CD4-positive, alpha-beta T cell (primary cell): ENCODE results near the gene COX11. TPM values are rescaled to one million over a fixed set of nuclear protein-coding genes. Genes with fewer than 3 reads are reported as not detected.

Experiments used
- ATAC-seq: fragments of 200-7000 bp; cut with Tn5 transposase; one replicate; pipeline ENCODE4 v1.10.0; 2022; ENCODE audit warnings: mild to moderate bottlenecking; ENCODE audit not compliant: poor library complexity
- CTCF ChIA-PET: fragments of 350-600 bp; sonication (Branson Sonifier 250); formaldehyde crosslinking; loops from one replicate; lab custom pipeline; 2021; ENCODE audit warnings: antibody characterized with exemption, inconsistent platforms; lab: Charles Lee
- POLR2A ChIA-PET: fragments of 350-600 bp; sonication (Branson Sonifier 250); formaldehyde crosslinking; loops from one replicate; lab custom pipeline; 2021; ENCODE audit warnings: antibody characterized with exemption, inconsistent platforms; lab: Charles Lee
- DNase-seq, 14 experiments: peaks; one replicate each; pipeline ENCODE4 v3.0.0-alpha.2; 2013 to 2020; ENCODE audit warnings: mixed read lengths in 2 of 14
- H3K27ac ChIP-seq, 2 donors: one replicate each; pipeline versions ENCODE4 v1.5.1 to v1.7.0; 2013; ENCODE audit warnings: low read length in 2 of 2, low read depth in 1 of 2, mild to moderate bottlenecking in 1 of 2
- H3K27me3 ChIP-seq, 2 experiments: 1 replicate in 1 of 2; 2 replicates in 1 of 2; pipeline versions ENCODE4 v1.6.1 to v1.7.0; 2013; ENCODE audit warnings: low read length in 2 of 2, control low read depth in 1 of 2, mild to moderate bottlenecking in 1 of 2, moderate library complexity in 1 of 2; ENCODE audit not compliant: insufficient read depth in 2 of 2, control insufficient read depth in 1 of 2
- H3K36me3 ChIP-seq: one replicate; pipeline ENCODE4 v1.6.1; 2013; ENCODE audit warnings: low read length, control low read depth; ENCODE audit not compliant: insufficient read depth
- H3K4me1 ChIP-seq: one replicate; pipeline ENCODE4 v1.6.1; 2013; ENCODE audit warnings: low read length, control low read depth; ENCODE audit not compliant: insufficient read depth
- H3K4me3 ChIP-seq: one replicate; pipeline ENCODE4 v1.5.1; 2013; ENCODE audit warnings: mild to moderate bottlenecking, low read length, moderate library complexity
- H3K9me3 ChIP-seq, 2 experiments: 1 replicate in 1 of 2; 2 replicates in 1 of 2; pipeline versions ENCODE4 v1.6.1 to v1.7.0; 2013; ENCODE audit warnings: low read length in 2 of 2, mild to moderate bottlenecking in 2 of 2, control low read depth in 1 of 2, moderate library complexity in 1 of 2; ENCODE audit not compliant: control insufficient read depth in 1 of 2, insufficient read depth in 1 of 2
- H3K27ac Mint-ChIP-seq: one replicate; pipeline ENCODE4 v1.8.0; 2020; ENCODE audit warnings: mixed read lengths
- H3K27me3 Mint-ChIP-seq: one replicate; pipeline ENCODE4 v1.8.0; 2021; ENCODE audit warnings: mixed read lengths
- H3K36me3 Mint-ChIP-seq: one replicate; pipeline ENCODE4 v1.8.0; 2021; ENCODE audit warnings: low read depth, mixed read lengths
- H3K4me1 Mint-ChIP-seq: one replicate; pipeline ENCODE4 v1.8.0; 2021; ENCODE audit warnings: low read depth, mixed read lengths
- H3K4me3 Mint-ChIP-seq: one replicate; pipeline ENCODE4 v1.8.0; 2020; ENCODE audit warnings: mild to moderate bottlenecking, mixed read lengths
- H3K9me3 Mint-ChIP-seq: one replicate; pipeline ENCODE4 v1.8.0; 2020; ENCODE audit warnings: mixed read lengths
- intact Hi-C, 2 experiments: fragments of 100-400 bp; cut with DNase I in 1 of 2; cut with micrococcal nuclease in 1 of 2; formaldehyde crosslinking; loops; one replicate each; pipeline versions ENCODE4 v1.15.1 to v1.9.0; 2023 to 2025; cut with DNase I, micrococcal nuclease
- total RNA-seq, 174 experiments: library from RNA in 2 of 174; stranded (reverse) in 2 of 174; gene quantifications; one replicate each; pipeline ENCODE4 v1.2.3 and lab custom pipeline; 2021 to 2026
- TF ChIP-seq, protein P1 (sequence below): fragments of 200-600 bp; IDR thresholded peaks from one replicate; pipeline ENCODE4 v1.8.0; 2022; ENCODE audit warnings: antibody characterized with exemption, mild to moderate bottlenecking

Gene COX11
- total RNA-seq, 2 experiments from 2014 or later, result 24.1 to 30.3 TPM

DNA sequence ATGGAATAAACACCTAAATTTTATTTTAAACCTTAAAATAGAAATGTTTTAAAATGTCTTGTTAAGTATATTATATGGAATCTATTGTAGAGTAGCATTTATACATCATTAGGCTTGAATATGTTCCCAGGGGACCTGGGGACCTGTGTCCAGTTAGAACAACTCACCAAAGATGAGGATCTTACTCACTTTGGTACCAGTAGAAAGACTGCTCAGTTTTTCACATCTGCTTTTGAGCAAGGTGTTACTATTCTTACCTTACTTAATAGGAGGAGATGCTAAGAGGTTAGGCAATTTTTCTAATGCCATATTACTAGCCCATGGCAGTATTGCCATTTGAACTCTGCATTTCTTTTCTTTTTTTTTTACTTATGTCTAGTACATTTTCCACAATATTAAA lies 14.8 kb upstream of the COX11 start:
- intact Hi-C loops, result no loop called here
- CTCF ChIA-PET, result no interaction called here
- TF ChIP-seq, protein P1, sequence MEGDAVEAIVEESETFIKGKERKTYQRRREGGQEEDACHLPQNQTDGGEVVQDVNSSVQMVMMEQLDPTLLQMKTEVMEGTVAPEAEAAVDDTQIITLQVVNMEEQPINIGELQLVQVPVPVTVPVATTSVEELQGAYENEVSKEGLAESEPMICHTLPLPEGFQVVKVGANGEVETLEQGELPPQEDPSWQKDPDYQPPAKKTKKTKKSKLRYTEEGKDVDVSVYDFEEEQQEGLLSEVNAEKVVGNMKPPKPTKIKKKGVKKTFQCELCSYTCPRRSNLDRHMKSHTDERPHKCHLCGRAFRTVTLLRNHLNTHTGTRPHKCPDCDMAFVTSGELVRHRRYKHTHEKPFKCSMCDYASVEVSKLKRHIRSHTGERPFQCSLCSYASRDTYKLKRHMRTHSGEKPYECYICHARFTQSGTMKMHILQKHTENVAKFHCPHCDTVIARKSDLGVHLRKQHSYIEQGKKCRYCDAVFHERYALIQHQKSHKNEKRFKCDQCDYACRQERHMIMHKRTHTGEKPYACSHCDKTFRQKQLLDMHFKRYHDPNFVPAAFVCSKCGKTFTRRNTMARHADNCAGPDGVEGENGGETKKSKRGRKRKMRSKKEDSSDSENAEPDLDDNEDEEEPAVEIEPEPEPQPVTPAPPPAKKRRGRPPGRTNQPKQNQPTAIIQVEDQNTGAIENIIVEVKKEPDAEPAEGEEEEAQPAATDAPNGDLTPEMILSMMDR, result no peak
- H3K4me1 ChIP-seq, result no peaks in the 10 kb centered on the region
- Mint-ChIP-seq H3K27me3 (no peaks in the 10 kb centered on the region), H3K4me3 (no peak overlapping the region), H3K36me3 (peaks cover 10% of the 10 kb centered on the region), H3K9me3 (no peaks in the 10 kb centered on the region), H3K4me1 (no peaks in the 10 kb centered on the region), H3K27ac (no peak overlapping the region)
- H3K9me3 ChIP-seq, result no peaks in the 10 kb centered on the region
- POLR2A ChIA-PET, result no interaction called here
- ATAC-seq, result no peak
- DNase-seq, result no peak
- no peaks in the 10 kb centered on the region for H3K27me3 ChIP-seq
- no peaks in the 10 kb centered on the region for H3K36me3 ChIP-seq
- H3K27ac ChIP-seq, result no peak overlapping the region
- H3K4me3 ChIP-seq, result no peak overlapping the region

DNA sequence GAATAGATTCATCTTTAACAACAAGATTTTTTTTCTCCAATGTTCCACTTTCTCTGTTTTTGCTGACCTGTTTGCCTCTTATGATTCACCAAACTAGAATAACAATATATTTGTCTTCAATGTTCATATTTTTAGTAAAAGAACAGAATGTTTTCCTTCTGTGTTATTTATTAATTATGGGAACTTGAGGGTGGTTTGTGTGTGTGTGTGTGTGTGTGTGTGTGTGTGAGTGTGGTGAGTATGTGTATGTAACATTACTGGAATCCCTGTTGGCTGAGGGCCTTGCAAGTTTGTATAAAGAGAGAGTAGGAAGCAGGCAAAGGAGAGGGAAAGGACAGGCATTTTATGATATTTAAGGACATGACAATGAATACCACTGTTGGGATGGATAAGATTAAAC lies 13.9 kb upstream of the COX11 start:
- ChIA-PET CTCF (no interaction called here), POLR2A (no interaction called here)
- DNase-seq (no peak), ATAC-seq (no peak)
- no peak overlapping the region for H3K4me3 Mint-ChIP-seq
- Histone ChIP-seq H3K36me3 (no peaks in the 10 kb centered on the region), H3K4me3 (no peak overlapping the region), H3K9me3 (no peaks in the 10 kb centered on the region), H3K27me3 (no peaks in the 10 kb centered on the region), H3K4me1 (no peaks in the 10 kb centered on the region), H3K27ac (no peak overlapping the region)
- no peaks in the 10 kb centered on the region for H3K9me3 Mint-ChIP-seq
- intact Hi-C loops, result no loop called here
- no peaks in the 10 kb centered on the region for H3K4me1 Mint-ChIP-seq
- no peak overlapping the region for H3K27ac Mint-ChIP-seq
- TF ChIP-seq, protein P1, result no peak
- peaks cover 10% of the 10 kb centered on the region for H3K36me3 Mint-ChIP-seq
- H3K27me3 Mint-ChIP-seq, result no peaks in the 10 kb centered on the region

DNA sequence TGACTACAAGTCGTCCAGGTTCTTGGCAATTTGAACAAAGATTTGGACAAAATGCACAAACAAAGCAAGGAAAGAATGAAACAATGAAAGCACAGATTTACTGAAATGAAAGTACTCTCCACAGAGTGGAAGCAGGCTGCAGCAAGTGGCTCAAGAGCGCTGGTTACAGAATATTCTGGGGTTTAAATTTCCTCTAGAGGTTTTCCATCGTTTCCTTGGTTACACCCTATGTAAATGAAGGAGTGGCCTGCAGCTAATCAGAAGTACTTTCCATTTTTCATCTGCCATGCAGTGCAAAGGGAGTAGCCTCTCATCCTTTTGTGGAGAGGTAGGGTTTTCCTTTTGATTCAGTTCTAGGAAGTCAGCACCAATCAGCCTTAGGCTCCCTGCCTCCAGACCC lies 11.9 kb upstream of the COX11 start:
- no peaks in the 10 kb centered on the region for H3K4me1 Mint-ChIP-seq
- H3K9me3 Mint-ChIP-seq, result no peaks in the 10 kb centered on the region
- H3K4me3 Mint-ChIP-seq, result no peak overlapping the region
- TF ChIP-seq, protein P1, result no peak
- Histone ChIP-seq H3K36me3 (no peaks in the 10 kb centered on the region), H3K27me3 (no peaks in the 10 kb centered on the region), H3K4me1 (no peaks in the 10 kb centered on the region), H3K4me3 (no peak overlapping the region), H3K27ac (no peak overlapping the region), H3K9me3 (no peaks in the 10 kb centered on the region)
- H3K27me3 Mint-ChIP-seq, result no peaks in the 10 kb centered on the region
- ChIA-PET CTCF (interaction anchor here (1.3 kb wide), 1 partner anchor 13 kb away, joined by 3 read pairs; no protein-coding TSS in a partner anchor), POLR2A (no interaction called here)
- no peak overlapping the region for H3K27ac Mint-ChIP-seq
- intact Hi-C loops, result no loop called here
- no peak for ATAC-seq
- H3K36me3 Mint-ChIP-seq, result peaks cover under 1% of the 10 kb centered on the region
- no peak for DNase-seq
